H9 (cell line): ENCODE results near the gene CLUH. TPM values are rescaled to one million over a fixed set of nuclear protein-coding genes. Genes with fewer than 3 reads are reported as not detected.

Source experiments
- DNase-seq: peaks from one replicate; pipeline ENCODE4 v3.0.0-alpha.2; 2017
- H2AFZ ChIP-seq: one replicate; pipeline ENCODE4 v1.6.1; 2013; ENCODE audit warnings: mild to moderate bottlenecking, low read length, control low read depth, moderate library complexity
- H2AK5ac ChIP-seq: 2 replicates; pipeline ENCODE4 v1.6.1; 2013; ENCODE audit warnings: low read length, control low read depth, mixed read lengths; ENCODE audit not compliant: insufficient read length
- H2BK120ac ChIP-seq: one replicate; pipeline ENCODE4 v1.6.1; 2013; ENCODE audit warnings: low read depth, mild to moderate bottlenecking, low read length, control low read depth, inconsistent platforms; ENCODE audit not compliant: poor library complexity, severe bottlenecking
- H2BK12ac ChIP-seq: 2 replicates; pipeline ENCODE4 v1.6.1; 2013; ENCODE audit warnings: low read length, control low read depth, mixed read lengths, low read depth; ENCODE audit not compliant: insufficient read length
- H2BK15ac ChIP-seq: 2 replicates; pipeline ENCODE4 v1.6.1; 2013; ENCODE audit warnings: low read depth, low read length, control low read depth
- H2BK20ac ChIP-seq: one replicate; pipeline ENCODE4 v1.6.1; 2013; ENCODE audit warnings: low read depth, mild to moderate bottlenecking, low read length, control low read depth, inconsistent platforms; ENCODE audit not compliant: poor library complexity, severe bottlenecking
- H2BK5ac ChIP-seq: 2 replicates; pipeline ENCODE4 v1.6.1; 2013; ENCODE audit warnings: low read length, control low read depth, mixed read lengths; ENCODE audit not compliant: insufficient read length
- H3K14ac ChIP-seq: 2 replicates; pipeline ENCODE4 v1.6.1; 2013; ENCODE audit warnings: low read length, control low read depth; ENCODE audit not compliant: insufficient read depth
- H3K18ac ChIP-seq: 2 replicates; pipeline ENCODE4 v1.6.1; 2013; ENCODE audit warnings: low read depth, mild to moderate bottlenecking, mixed read lengths, low read length, control low read depth; ENCODE audit not compliant: insufficient read length
- H3K23ac ChIP-seq: 2 replicates; pipeline ENCODE4 v1.6.1; 2013; ENCODE audit warnings: low read length, control low read depth, mixed read lengths, low read depth; ENCODE audit not compliant: insufficient read length
- H3K23me2 ChIP-seq: 2 replicates; pipeline ENCODE4 v1.6.1; 2013; ENCODE audit warnings: low read depth, mild to moderate bottlenecking, mixed read lengths, low read length, control low read depth; ENCODE audit not compliant: insufficient read length, poor library complexity, severe bottlenecking
- H3K27ac ChIP-seq: 2 replicates; pipeline ENCODE4 v1.5.1; 2013; ENCODE audit warnings: low read length, control low read depth, mixed read lengths, low read depth; ENCODE audit not compliant: insufficient read length
- H3K27me3 ChIP-seq: 2 replicates; pipeline ENCODE4 v1.6.1; 2013; ENCODE audit warnings: low read length, control low read depth, inconsistent platforms; ENCODE audit not compliant: insufficient read depth
- H3K4ac ChIP-seq: 2 replicates; pipeline ENCODE4 v1.6.1; 2013; ENCODE audit warnings: low read depth, mild to moderate bottlenecking, control low read depth, inconsistent platforms, low read length, moderate library complexity
- H3K4me1 ChIP-seq: 2 replicates; pipeline ENCODE4 v1.6.1; 2013; ENCODE audit warnings: low read length, control low read depth, inconsistent platforms; ENCODE audit not compliant: insufficient read depth
- H3K4me2 ChIP-seq: 2 replicates; pipeline ENCODE4 v1.6.1; 2013; ENCODE audit warnings: low read length, control low read depth, mixed read lengths; ENCODE audit not compliant: insufficient read length, insufficient read depth
- H3K56ac ChIP-seq: 2 replicates; pipeline ENCODE4 v1.6.1; 2013; ENCODE audit warnings: low read depth, mild to moderate bottlenecking, mixed read lengths, low read length, control low read depth; ENCODE audit not compliant: insufficient read length
- H3K79me1 ChIP-seq: 2 replicates; pipeline ENCODE4 v1.6.1; 2013; ENCODE audit warnings: low read depth, mild to moderate bottlenecking, moderate library complexity, low read length, control low read depth, inconsistent platforms; ENCODE audit not compliant: insufficient read depth, poor library complexity, severe bottlenecking
- H3K79me2 ChIP-seq: 2 replicates; pipeline ENCODE4 v1.6.1; 2013; ENCODE audit warnings: low read length, control low read depth, inconsistent platforms; ENCODE audit not compliant: insufficient read depth
- H3K9ac ChIP-seq: 2 replicates; pipeline ENCODE4 v1.6.1; 2013; ENCODE audit warnings: low read length, control low read depth, mixed read lengths; ENCODE audit not compliant: insufficient read length; ENCODE audit errors: extremely low read depth
- H3K9me3 ChIP-seq: one replicate; pipeline ENCODE4 v1.6.1; 2013; ENCODE audit warnings: low read depth, low read length, inconsistent platforms; ENCODE audit not compliant: control insufficient read depth
- H3T11ph ChIP-seq: one replicate; pipeline ENCODE4 v1.6.1; 2013; ENCODE audit warnings: mild to moderate bottlenecking, low read length, control low read depth, inconsistent platforms
- H4K20me1 ChIP-seq: one replicate; pipeline ENCODE4 v1.6.1; 2013; ENCODE audit not compliant: control insufficient read depth, insufficient read length, insufficient read depth
- H4K5ac ChIP-seq: 2 replicates; pipeline ENCODE4 v1.6.1; 2013; ENCODE audit warnings: low read depth, mild to moderate bottlenecking, mixed read lengths, low read length, control low read depth; ENCODE audit not compliant: insufficient read length
- H4K8ac ChIP-seq: replicated peaks from 2 replicates; pipeline ENCODE4 v1.6.1; 2013; ENCODE audit warnings: low read length, control low read depth, mixed read lengths, low read depth; ENCODE audit not compliant: insufficient read length
- H4K91ac ChIP-seq: 2 replicates; pipeline ENCODE4 v1.6.1; 2013; ENCODE audit warnings: low read depth, mild to moderate bottlenecking, moderate library complexity, mixed read lengths, low read length, control low read depth; ENCODE audit not compliant: insufficient read length
- H3K27ac Mint-ChIP-seq, 3 experiments: 2 replicates in 2 of 3; 3 replicates in 1 of 3; pipeline ENCODE4 v1.8.0; 2020 to 2021; ENCODE audit warnings: mixed read lengths in 3 of 3, mild to moderate bottlenecking in 1 of 3, moderate library complexity in 1 of 3
- H3K27me3 Mint-ChIP-seq: 2 replicates; pipeline ENCODE4 v1.8.0; 2021; ENCODE audit warnings: low read depth, mild to moderate bottlenecking, moderate library complexity, mixed read lengths
- H3K36me3 Mint-ChIP-seq, 3 experiments: 2 replicates in 2 of 3; 3 replicates in 1 of 3; pipeline ENCODE4 v1.8.0; 2020 to 2021; ENCODE audit warnings: low read depth in 3 of 3, mixed read lengths in 3 of 3; ENCODE audit not compliant: insufficient read depth in 1 of 3
- H3K4me1 Mint-ChIP-seq, 2 experiments: 2 replicates each; pipeline ENCODE4 v1.8.0; 2020; ENCODE audit warnings: mixed read lengths in 2 of 2
- H3K4me3 Mint-ChIP-seq, 2 experiments: 2 replicates in 1 of 2; 3 replicates in 1 of 2; pipeline ENCODE4 v1.8.0; 2020 to 2021; ENCODE audit warnings: mild to moderate bottlenecking in 2 of 2, mixed read lengths in 2 of 2, moderate library complexity in 1 of 2
- H3K9me3 Mint-ChIP-seq, 2 experiments: 2 replicates in 1 of 2; 3 replicates in 1 of 2; pipeline ENCODE4 v1.8.0; 2020; ENCODE audit warnings: mild to moderate bottlenecking in 2 of 2, mixed read lengths in 2 of 2, moderate library complexity in 1 of 2
- CTCF ChIP-seq: fragments of 200-600 bp; sonication (generic); conservative IDR thresholded peaks from 3 replicates; pipeline ENCODE4 v1.8.0; 2021; ENCODE audit warnings: antibody characterized with exemption, mild to moderate bottlenecking
- WGBS: extraction: QIAGEN DNeasy Blood & Tissue Kit; methylation state at CpG from one replicate; pipeline ENCODE4 v1.1.7; 2013; ENCODE audit warnings: missing lambda C conversion rate, low lambda C conversion rate, mixed read lengths; ENCODE audit not compliant: insufficient read length; ENCODE audit errors: extremely low coverage; 5-methylcytosine and 5-hydroxymethylcytosine counted together
- total RNA-seq: library from RNA; stranded (reverse); gene quantifications from 2 replicates; pipeline ENCODE4 v1.2.1, GENCODE V29; 2021

The CLUH gene
- total RNA-seq, 1 experiment from 2014 or later = 91.3 TPM

GRCh38 chr17:2724784-2725164 lies 13.2 kb upstream of the CLUH start:
- H2BK120ac ChIP-seq = no peak overlapping the region
- H4K5ac ChIP-seq = no peak overlapping the region
- H4K91ac ChIP-seq = no peak overlapping the region
- WGBS = no CpG with 5 or more reads among the region's 40 CpGs
- no peak overlapping the region for H3K56ac ChIP-seq
- no peak overlapping the region for H2BK20ac ChIP-seq
- no peaks in the 10 kb centered on the region; a peak in 1 of 5 replicates for H3K9me3 Mint-ChIP-seq
- H2AFZ ChIP-seq = no peak overlapping the region
- no peaks in the 10 kb centered on the region for H3K9me3 ChIP-seq
- H3K23ac ChIP-seq = no peak overlapping the region
- H2AK5ac ChIP-seq = no peak overlapping the region
- H3K4me1 ChIP-seq = peaks cover 3% of the 10 kb centered on the region; the same call in 1 of the 2 replicates
- H2BK15ac ChIP-seq = no peak overlapping the region
- H3K4me1 Mint-ChIP-seq = peaks cover 9 to 39% of the 10 kb centered on the region in 2 experiments
- H3T11ph ChIP-seq = no peak overlapping the region
- H3K4me3 Mint-ChIP-seq = peak overlapping the region; percentile 51 to 59; a peak in 3 of 5 replicates
- H2BK12ac ChIP-seq = no peak overlapping the region
- H3K79me2 ChIP-seq = no peaks in the 10 kb centered on the region
- H3K36me3 Mint-ChIP-seq = peaks cover 3 to 18% (median 11%) of the 10 kb centered on the region in 3 experiments; a peak in 5 of 7 replicates
- no peak overlapping the region for H4K8ac ChIP-seq
- no peak overlapping the region for H3K27ac ChIP-seq
- no peak overlapping the region for H3K4me2 ChIP-seq
- H3K4ac ChIP-seq = no peak overlapping the region
- no peaks in the 10 kb centered on the region for H3K79me1 ChIP-seq
- DNase-seq = peak; percentile 85
- no peak overlapping the region for H3K14ac ChIP-seq
- H4K20me1 ChIP-seq = no peaks in the 10 kb centered on the region
- no peak overlapping the region for H3K9ac ChIP-seq
- H3K27me3 ChIP-seq = no peaks in the 10 kb centered on the region
- peaks cover 3% of the 10 kb centered on the region for H3K23me2 ChIP-seq
- H3K27me3 Mint-ChIP-seq = peaks cover 9% of the 10 kb centered on the region
- no peak overlapping the region for H3K27ac Mint-ChIP-seq
- H2BK5ac ChIP-seq = no peak overlapping the region
- TF ChIP-seq CTCF = peak; percentile 26; the same call in 1 of the 3 replicates
- H3K18ac ChIP-seq = no peak overlapping the region
